ENCODE results near the gene ULK3.

- TF ChIP-seq ATF2 (CRISPR knock-in tag; IDR thresholded peaks at IDR 0.05; ENCODE audit: borderline replicate concordance, low read depth) (no peak), CTCF (IDR thresholded peaks at IDR 0.05) (no peak), FOXP4 (CRISPR knock-in tag; IDR thresholded peaks at IDR 0.05) (no peak), ZNF263 (CRISPR knock-in tag; IDR thresholded peaks at IDR 0.05; ENCODE audit: low read depth) (no peak), SP1 (CRISPR knock-in tag; conservative IDR thresholded peaks at IDR 0.05) (no peak), HMGXB4 (CRISPR knock-in tag; IDR thresholded peaks at IDR 0.05) (no peak), GABPB1 (CRISPR knock-in tag; IDR thresholded peaks at IDR 0.05) (no peak), NR2C2 (CRISPR knock-in tag; IDR thresholded peaks at IDR 0.05) (no peak), NFYB (CRISPR knock-in tag; conservative IDR thresholded peaks at IDR 0.05; ENCODE audit: low read depth) (no peak), AR (CRISPR knock-in tag; IDR thresholded peaks at IDR 0.05) (no peak)
Measured at GRCh38 chr15:74809242-74809641, 33.7 kb downstream of the ULK3 start.

Measured in WTC11 (cell line).